22Rv1 (cell line): Measurements from ENCODE around the gene UBE2G1.

Experiments
- H3K27ac ChIP-seq: fragments of 450-650 bp; 2 replicates; pipeline ENCODE4 v1.5.1; 2017
- ZFX ChIP-seq: fragments of 450-650 bp; IDR thresholded peaks from 2 replicates; pipeline ENCODE4 v1.6.1; 2017; ENCODE audit warnings: antibody characterized with exemption, borderline replicate concordance
- TF ChIP-seq, protein P1 (sequence below): fragments of 450-650 bp; IDR thresholded peaks from 2 replicates; pipeline ENCODE4 v1.5.1; 2017; ENCODE audit warnings: mild to moderate bottlenecking

The UBE2G1 gene

DNA sequence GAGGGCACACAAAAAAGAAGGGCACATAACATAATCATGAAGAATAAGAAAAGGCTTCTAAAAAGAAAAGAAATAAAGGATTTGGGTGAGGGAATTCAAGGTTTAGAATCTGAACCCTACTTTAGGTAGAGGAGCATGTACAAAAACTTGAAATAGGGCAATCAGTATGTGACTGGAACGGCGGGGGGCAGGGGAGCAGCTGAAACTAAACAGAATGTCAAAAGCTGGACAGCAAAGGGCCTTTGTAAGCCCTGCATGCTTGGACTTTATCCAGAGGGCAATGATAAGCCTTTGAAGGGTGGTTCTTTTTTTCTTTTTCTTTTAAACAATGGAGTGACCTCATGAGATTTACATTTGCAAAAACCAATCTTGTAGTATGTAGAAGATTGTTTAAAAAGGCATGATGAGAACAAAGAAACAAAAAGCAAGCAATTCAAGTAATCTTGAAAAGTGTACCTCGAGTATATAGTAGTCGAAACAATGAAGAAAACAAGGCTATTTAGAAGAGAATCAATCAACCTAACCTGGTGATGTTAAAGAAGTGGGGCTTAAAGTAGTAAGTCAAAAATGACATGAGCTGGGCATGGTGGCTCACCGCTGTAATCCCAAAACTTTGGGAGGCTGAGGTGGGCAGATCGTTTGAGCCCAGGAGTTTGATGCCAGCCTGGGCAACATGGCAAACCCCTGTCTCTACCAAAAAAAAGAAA lies 56.0 kb downstream of the UBE2G1 start:
- no peak overlapping the region for H3K27ac ChIP-seq
- TF ChIP-seq ZFX, result no peak
- TF ChIP-seq, protein P1, sequence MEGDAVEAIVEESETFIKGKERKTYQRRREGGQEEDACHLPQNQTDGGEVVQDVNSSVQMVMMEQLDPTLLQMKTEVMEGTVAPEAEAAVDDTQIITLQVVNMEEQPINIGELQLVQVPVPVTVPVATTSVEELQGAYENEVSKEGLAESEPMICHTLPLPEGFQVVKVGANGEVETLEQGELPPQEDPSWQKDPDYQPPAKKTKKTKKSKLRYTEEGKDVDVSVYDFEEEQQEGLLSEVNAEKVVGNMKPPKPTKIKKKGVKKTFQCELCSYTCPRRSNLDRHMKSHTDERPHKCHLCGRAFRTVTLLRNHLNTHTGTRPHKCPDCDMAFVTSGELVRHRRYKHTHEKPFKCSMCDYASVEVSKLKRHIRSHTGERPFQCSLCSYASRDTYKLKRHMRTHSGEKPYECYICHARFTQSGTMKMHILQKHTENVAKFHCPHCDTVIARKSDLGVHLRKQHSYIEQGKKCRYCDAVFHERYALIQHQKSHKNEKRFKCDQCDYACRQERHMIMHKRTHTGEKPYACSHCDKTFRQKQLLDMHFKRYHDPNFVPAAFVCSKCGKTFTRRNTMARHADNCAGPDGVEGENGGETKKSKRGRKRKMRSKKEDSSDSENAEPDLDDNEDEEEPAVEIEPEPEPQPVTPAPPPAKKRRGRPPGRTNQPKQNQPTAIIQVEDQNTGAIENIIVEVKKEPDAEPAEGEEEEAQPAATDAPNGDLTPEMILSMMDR, result no peak

DNA sequence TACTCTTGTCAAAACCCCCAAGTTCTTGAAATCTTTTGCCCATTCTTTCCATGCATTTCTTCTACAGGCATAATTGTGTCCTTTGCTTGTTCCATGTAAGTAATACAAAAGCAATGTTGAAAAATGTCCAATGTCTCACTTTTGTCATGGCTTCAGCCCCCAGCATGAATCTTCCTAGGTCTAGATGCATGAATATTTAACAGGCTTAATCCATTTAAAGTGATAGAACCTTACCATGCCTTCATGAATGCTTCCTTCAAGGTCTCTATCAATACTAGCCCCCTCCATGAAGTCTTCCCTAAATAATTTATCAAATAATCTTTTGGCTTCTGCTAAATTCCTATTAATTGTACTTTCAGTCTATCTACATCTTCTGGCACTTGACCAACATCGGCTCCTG lies 56.6 kb downstream of the UBE2G1 start:
- H3K27ac ChIP-seq, result no peak overlapping the region

DNA sequence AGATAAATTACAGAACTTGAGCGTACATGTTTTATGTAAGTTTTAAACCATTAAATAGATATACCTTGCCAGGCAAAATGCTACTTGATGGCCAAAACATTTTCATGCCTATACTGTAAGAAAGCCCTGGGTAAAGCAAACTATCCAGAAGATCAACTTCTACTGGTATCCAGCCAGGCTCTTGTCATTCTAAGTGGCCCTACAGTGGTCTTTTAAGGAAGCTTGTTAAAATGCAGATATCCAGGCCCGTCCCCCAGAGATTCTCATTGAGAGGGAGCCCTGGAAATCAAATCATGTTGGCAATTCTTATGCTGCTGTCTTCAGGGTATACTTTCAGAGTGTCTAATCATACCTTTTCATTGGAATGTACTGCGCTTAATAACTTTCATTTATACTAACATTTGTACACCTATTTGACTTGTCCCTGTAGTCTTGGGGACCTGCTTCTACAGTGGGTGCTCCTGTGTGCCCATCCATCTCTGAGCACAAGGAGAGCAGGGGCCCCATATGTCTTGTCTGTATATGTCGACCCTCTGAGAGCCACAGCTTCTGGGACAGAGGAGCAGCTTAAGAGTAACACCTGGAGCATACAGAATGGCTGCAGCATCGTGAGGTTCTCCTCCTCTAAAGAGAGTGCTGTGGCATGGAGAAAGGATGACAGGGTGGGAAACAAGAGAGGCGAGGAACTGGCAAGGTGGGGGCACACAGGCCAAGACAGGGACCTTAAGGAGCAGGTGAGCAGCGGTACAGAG lies 59.1 kb downstream of the UBE2G1 start:
- H3K27ac ChIP-seq, result no peak overlapping the region
- TF ChIP-seq ZFX, result no peak
- TF ChIP-seq, protein P1, result no peak

More for the DNA sequence above, 56.6 kb downstream of the UBE2G1 start:
- TF ChIP-seq ZFX, result no peak
- TF ChIP-seq, protein P1, result no peak

DNA sequence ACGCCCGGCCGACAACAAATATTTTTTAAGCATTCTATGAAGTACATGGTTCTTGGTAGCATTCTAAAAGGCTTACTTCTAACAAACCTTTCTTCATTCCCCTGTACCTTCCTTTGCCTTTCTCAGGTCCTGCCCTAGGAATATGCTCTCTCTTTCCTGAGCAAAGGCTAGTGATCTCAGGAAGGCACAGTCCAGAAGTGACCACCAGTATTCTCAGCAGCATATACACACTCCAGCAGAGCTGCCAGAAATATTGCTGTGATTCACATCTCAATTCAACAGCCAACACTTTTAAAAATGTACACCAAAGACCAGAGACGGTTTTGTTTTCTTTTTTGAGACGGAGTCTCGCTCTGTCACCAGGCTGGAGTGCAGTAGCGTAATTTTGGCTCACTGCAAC lies 61.3 kb downstream of the UBE2G1 start:
- H3K27ac ChIP-seq, result no peak overlapping the region
- no peak for TF ChIP-seq ZFX
- TF ChIP-seq, protein P1, result no peak

DNA sequence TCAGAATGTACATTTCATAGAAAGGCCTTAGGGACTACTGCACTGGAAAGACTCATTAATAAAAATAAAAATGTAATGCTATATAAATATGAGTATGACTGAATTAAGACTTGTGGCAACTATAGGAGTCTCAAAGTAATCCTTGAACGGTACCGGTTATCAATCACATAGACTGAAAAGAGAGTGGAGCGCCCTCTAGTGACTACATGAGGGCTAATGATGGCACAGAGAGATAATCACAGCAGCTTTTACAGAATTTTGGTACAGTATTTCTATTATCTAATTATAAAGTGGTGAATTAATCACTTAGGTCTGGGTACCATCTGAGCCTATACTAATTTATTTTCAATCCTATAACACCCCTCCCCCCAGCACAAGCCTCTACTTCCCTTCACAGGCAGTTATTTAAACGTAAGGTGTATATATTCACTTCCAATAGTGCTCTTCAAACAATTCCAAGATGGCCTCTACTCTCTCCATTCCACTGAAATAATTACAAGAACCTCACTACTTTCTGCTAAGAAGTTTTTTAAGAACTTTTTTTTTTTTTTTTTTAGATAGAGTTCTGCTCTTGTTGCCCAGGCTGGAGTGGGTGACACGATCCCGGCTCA lies 62.0 kb downstream of the UBE2G1 start:
- TF ChIP-seq ZFX, result no peak
- TF ChIP-seq, protein P1, result peak; percentile 90
- no peak overlapping the region for H3K27ac ChIP-seq

DNA sequence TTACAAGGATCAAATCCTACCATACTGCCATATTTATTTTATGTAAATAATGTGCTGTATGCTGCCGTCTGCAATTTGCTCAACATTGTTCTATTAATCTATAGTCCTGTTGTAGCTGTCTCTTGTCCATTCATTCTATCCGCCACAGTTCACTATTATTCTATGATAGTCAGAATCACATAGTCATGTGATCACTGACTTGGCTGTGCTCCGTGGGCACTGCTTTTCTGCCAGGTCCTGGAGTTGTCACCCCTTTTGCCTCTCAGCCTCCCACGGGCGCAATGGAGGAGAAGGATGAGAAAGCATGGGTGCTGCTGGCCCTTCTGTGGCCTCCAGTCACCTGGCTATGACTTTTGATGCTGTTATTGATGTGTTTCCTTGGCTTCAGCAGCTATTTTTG lies 65.4 kb downstream of the UBE2G1 start:
- no peak overlapping the region for H3K27ac ChIP-seq
- no peak for TF ChIP-seq ZFX
- TF ChIP-seq, protein P1, result no peak

DNA sequence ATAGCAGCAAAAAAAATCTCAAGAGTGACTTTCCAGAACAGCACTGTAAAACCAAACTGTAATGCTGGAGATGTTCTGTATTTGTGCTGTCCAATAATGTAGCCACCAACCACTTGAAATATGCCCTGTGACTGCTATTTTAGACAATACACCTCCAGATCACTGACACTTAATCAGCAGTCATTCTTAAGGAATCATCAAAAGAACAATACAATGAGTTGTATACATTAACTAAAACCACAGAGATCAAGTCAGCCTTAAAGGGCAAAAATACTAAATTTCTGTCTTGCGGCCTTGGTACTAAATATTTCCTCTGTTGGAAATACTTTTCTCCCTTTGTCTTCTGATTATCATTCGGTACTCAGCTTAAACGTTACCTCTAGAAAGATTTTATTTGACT lies 69.1 kb downstream of the UBE2G1 start:
- no peak for TF ChIP-seq ZFX
- TF ChIP-seq, protein P1, result no peak
- H3K27ac ChIP-seq, result no peak overlapping the region
